ENCODE data around the gene PTCD1.
A peak's percentile ranks its signal among the peaks of the same experiment; 100 is the strongest.
"Not testable (repeated sequence)": the region's sequence is repeated elsewhere in the genome, so short reads cannot be mapped to it uniquely, and the experiment has no call there.

Gene PTCD1

DNA sequence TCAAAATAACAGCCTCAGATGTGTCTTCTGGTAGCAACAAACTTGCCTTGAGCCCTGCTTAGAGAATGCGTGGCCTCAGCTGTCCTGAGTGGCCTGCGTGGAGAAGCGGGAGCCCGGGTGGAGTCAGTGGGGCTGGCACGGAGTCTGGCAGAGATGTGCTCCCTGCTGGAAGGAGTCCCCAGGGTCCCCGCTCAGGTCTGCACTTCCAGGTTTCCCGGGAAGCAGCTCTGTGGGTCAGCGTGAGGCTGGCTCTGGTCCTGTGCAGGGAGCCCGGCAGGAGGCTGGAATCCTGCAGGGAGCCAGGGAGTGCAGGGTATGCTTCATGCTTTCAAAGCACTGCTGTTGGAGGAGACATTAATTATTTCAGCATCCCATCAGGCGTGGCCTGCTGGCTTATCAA is 10.3 kb upstream of the PTCD1 start:
- no peak for DNase-seq (ENCODE audit: low read depth)

DNA sequence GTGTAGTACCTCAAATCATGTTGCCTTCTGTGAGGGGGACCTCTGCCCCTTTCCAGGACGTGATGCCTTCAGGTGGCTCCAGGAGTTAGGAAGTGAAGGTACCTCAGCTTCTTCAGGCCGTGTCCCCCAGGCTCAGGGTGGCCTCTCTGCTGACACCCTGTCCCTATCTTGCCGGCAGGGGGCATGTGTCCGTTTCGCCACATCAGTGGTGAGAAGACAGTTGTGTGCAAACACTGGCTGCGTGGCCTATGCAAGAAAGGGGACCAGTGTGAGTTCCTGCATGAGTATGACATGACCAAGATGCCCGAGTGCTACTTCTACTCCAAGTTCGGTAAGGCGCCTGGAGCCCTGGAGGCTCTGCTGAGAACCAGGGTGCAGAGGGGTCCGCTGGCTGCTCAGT is 9.3 kb upstream of the PTCD1 start:
- DNase-seq (ENCODE audit: low read depth) = no peak

DNA sequence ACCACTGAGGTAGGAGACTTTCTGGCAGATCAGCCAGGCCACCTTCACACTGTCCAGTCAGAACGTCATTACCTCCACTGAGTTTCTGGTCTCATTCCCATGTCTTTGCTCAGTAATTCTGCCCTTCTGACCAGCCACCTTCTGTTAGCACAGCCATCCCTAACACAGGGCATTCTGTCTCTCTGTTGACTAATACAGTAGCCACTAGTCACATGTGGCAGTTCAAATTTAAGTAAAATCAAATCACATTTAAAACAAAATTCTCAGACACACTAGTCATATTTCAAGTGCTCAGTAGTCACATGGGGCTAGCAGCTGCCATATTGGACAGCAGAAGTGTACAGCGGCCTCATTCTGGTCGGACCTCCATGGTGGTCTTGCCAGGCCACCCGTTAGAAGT is 7.5 kb upstream of the PTCD1 start:
- no peak for DNase-seq (ENCODE audit: low read depth)

DNA sequence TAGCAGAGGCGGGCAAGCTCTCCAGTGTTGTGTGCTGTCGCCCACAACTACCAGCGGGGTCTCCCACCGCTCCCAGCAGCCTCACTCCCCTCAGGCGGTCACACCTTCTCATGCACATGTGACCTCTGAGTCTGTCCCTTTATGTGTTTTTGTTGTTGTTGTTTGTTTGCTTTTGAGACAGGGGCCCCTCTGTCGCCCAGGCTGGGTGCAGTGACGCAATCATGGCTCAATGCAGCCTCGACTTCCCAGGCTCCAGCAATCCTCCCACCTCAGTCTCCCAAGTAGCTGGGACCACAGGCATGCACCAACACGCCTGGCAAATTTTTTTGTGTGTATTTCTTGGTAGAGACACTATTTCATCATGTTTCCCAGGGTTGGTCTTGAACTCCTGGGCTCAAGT is 1.6 kb upstream of the PTCD1 start:
- DNase-seq (ENCODE audit: low read depth) = peak; percentile 13

DNA sequence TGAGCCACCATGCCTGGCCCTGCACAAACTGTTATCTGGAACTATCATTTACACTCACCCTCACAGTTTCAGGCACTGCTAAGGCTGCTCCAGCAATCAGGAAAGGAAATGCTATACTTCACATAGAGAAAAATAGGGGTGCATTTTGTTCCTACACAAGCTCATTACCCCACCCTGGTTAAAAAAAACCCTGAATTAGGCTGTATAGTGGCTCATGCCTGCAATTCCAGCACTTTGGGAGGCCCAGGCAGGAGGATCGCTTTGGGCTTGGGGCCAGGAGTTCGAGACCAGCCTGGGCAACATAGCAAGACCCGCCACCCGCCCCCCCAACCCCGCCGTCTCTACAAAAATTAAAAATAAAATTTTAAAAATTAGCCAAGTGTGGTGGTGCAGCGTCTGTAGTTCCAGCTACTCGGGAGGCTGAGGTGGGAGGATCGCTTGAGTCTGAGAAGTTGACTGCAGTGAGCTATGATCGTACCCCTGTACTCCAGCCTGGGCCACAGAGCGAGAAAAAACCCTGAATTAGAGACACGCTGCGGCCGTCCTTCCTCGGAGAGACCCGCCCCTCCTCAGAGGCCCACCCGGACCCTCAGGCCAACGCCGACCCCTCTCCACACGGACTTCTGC is 539 bp downstream of the PTCD1 start:
- DNase-seq (ENCODE audit: low read depth) = no peak

DNA sequence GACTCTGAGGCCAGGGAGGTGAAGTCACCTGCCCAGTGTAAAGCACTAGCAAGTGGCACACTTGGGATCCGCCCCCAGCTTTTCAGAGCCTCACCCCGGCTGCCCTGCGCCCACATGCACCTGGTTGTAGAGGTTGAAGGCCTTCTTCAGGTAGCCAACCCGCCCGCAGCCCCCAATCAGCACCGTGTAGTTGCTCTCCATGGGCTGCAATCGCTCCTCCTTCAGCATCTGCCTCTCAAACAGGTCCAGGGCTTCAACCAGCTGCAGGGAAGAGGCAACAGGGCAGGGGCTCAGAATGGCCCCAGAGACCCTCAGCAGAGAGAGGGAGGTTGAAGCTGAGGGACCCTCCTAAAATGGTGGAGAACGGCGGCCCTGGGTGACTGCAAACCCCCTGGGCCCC is 5.4 kb downstream of the PTCD1 start:
- no peak for DNase-seq (ENCODE audit: low read depth)

DNA sequence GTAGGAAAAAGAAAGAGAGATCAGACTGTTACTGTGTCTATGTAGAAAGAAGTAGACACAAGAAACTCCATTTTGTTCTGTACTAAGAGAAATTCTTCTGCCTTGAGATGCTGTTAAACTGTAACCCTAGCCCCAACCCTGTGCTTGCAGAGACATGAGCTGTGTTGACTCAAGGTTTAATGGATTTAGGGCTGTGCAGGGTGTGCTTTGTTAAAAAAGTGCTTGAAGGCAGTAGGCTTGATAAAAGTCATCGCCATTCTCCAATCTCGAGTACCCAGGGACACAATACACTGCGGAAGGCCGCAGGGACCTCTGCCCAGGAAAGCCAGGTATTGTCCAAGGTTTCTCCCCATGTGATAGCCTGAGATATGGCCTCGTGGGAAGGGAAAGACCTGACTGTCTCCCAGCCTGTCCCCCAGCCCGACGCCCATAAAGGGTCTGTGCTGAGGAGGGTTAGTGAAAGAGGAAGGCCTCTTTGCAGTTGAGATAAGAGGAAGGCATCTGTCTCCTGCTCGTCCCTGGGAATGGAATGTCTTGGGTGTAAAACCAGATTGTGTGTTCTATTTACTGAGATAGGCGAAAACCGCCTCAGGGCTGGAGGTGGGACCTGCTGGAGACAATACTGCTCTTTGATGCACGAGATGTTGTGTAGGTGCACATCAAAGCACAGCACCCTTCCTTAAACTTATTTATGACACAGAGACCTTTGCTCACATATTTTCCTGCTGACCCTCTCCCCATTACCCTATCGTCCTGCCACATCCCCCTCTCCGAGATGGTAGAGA is 6.7 kb downstream of the PTCD1 start:
- DNase-seq (ENCODE audit: low read depth) = not testable (repeated sequence)

DNA sequence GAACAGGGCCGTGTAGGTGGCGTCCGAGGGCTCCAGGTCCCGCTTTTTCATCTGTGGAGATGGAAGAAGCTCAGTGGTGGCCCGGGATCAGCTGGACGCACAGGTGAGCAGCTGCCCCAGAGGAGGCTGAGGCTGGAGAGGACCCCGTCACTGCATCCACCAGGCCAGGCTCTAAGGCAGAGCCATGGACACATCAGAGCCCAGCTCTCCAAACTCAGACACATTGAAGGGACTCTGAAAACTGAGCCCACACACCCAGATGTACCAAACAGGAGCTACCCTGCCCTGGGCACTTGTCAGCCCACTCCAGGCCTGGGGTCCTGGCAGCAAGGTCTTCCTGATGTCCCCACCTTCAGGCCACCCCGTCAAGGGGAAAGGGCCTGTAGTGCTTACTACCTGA is 8.8 kb downstream of the PTCD1 start:
- no peak for DNase-seq (ENCODE audit: low read depth)

DNA sequence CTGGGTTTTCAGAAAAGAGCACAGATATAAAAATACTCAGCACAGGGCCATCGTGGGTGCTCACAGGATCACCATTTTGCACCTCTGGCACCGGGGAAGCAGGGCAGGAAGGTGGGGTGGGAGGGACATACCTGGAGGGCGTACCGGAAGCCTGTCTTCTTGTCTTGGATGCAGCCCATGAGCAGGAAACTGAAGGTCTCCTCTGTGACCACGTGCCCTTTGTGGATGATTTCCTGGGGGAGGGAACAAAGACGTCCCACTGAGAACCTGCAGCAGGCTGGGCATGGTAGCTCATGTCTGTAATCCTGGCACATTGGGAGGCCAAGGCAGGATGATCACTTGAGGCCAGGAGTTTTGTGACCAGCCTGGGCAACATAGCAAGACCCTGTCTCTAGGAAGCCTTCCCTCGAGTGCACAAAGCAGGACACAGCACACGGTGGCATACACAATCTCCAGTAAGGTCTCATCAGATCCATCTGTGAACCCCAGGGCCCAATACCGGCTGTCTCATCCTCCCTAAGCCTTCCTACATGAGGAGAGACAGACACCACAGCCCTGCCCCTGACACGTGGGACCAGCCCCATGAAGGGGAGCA is 9.5 kb downstream of the PTCD1 start:
- no peak for DNase-seq (ENCODE audit: low read depth)

DNA sequence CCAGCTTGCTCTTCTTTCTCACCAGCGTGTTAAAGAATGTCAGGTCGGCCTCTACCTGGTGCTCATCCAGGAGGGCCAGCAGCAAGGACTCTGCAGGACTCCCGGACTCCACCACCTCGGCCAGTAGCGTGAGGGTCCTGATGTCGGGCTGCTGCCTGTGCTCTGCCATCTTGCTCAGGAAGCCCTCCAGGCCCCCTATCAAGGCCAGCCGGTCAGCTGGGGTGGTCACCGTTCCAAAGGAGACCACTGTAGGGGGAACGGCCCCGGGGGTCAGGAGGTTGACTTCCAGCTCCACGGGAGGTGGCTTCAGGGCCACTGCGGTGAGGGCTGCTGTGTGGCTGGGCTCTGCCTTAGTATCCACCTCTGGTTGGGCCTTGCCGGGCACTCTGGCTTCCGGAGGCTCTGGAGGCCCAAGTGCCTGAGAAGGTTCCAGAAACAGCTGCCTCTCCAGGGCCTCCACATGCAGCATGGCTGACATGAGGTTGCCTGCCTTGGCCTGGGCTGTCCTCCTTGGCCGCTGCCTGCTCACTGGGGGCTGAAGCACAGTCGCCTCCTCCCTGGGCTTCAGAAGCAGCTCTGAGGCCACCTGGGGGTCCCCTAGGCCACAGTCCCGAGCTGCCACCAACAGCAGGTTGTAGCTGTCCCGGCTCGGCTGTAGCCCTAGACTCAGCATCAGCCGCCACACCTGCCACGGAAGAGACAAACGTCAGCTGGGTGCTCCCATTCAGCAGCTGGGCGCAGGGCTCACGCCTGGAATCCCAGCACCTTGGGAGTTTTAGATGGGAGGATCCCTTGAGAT is 13.5 kb downstream of the PTCD1 start:
- DNase-seq (ENCODE audit: low read depth) = no peak

DNA sequence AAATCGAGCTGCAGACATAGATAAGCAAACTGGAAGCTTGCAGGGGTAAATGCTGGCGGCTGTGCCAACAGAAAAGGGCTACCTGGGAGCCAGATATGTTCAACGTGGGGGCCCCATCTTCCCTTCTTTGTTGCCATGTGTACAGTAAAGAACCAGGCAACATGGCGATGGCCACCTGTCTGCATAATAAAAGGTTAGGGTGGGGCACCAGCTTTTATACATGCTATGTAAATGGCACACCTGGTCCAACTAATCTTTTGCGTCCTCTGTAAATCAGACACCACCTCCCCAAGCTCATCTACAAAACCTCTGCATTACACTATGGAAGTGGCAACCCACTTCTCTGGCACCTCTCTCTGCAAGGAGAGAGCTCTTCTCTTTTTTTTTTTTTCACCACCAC is 16.0 kb downstream of the PTCD1 start:
- DNase-seq (ENCODE audit: low read depth) = no peak

DNA sequence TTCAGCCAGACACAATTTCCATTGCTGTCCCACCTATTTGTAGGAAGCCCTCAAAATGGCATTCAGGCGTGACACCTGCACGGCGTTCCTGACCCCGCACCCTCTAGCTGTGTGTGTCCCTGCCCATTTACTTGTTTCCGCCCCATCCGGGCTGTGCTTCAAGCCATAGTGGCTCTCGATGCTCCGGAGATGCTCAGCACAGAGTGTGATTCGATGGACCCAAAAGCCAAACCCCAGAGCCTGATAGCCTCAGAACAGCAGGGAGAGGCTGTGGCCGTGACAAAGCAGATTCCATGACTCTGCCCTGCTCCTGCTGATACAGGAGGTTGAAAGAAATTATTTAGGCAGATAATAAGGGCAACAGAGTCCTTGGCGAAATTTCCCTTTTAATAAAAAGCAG is 16.4 kb downstream of the PTCD1 start:
- DNase-seq (ENCODE audit: low read depth) = no peak

DNA sequence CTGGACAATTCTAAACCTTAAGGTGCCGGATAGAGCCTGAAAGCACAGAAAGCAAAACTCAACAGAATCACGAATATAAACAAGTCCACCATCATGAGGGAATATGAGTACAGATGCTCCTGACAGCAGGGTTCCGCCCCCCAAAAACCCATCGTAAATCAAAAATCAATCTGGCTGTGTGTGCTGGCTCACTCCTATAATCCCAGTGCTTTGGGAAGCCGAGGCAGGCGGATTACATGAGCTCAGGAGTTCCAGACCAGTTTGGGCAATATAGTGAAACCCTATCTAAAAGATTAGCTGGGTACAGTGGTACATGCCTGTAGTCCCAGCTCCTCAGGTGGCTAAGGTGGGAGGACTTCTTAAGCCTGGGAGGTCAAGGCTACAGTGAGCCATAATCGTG is 17.6 kb downstream of the PTCD1 start:
- DNase-seq (ENCODE audit: low read depth) = no peak

DNA sequence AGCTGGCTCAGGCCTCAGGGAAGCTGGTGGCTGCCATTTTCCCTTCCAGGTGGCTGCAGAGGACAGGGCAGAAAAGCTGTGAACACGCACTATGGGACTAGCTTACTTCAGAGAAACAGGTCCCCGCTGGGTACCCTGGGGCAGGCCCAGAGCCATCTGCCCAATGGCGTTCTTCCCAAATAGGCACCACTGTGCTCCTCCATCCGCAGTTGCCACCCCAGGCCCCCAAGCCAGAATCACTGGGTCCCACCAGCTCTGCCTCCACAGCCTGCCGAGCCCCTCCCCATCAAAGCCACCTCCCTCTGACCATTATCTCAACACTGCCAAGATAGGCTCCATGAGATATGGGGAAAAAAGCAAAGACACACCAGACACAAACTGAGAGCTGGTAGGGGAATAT is 18.4 kb downstream of the PTCD1 start:
- no peak for DNase-seq (ENCODE audit: low read depth)

DNA sequence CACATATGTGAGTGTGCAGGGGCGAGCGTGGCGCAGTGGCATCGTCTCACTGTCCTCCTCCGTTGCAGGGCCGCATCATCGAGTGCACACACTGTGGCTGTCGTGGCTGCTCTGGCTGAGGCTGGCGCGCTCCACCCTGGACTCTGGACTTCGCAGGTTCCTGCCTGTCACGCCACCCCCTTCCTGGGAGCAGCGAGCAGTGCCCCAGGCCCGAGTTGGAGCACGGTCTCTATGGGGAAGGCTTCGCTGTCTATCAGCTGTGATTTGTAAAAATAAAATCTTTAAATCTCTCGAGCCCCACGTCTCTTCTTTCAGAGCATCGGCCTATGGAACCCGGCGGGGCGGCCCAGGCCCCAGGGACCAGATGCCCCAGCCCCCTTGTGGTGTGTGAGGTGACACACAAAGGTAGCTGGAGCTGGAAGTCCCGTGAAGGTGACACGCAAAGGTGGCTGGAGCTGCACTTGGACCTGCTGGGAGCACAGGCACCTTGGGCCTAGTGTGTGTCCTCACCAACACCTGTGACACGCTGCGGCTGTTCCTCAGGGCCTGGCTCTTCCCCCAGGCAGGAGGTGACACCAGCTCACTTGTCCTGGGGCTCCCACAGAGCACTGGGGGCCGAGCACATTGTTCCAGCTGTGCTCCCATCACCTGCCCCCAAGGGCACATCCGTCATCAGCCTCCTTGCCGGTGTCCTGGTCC is 19.1 kb downstream of the PTCD1 start:
- DNase-seq (ENCODE audit: low read depth) = no peak

DNA sequence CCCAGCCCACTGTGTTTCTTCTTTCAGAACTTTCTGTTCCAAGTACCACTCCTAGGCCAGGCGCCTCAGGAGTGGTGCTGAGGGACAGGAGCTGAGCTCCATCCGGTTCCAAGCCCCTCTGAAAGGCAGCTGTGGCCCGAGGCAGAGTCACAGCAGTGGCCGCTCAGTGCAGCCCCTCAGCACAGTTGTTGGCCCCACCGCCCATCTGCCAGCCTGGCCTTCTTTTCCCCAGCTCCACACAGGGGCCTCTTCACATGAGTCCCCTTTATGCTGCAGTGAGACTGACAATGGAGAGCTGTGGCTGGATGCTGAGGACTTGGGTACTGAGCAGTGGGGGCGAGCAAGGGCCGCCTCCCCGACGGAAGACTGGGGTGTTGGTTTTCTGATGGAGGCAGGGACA is 20.3 kb downstream of the PTCD1 start:
- no peak for DNase-seq (ENCODE audit: low read depth)

DNA sequence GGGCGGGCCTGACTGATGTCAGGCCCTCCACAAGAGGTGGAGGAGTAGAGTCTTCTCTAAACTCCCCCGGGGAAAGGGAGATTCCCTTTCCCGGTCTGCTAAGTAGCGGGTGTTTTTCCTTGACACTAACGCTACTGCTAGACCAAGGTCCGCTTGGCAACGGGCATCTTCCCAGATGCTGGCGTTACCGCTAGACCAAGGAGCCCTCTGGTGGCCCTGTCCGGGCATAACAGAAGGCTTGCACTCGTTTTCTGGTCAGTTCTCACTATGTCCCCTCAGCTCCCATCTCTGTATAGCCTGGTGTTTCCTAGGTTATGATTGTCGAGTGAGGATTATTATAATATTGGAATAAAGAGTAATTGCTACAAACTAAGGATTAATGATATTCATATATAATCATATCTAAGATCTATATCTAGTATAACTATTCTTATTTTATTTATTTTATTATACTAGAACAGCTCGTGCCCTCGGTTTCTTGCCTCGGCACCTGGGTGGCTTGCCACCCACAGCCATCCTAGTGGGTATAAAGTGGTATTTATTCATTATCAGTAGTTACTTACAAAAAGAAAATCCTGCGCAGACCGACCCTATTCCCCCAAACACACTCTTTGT is 23.0 kb downstream of the PTCD1 start:
- not testable (repeated sequence) for DNase-seq (ENCODE audit: low read depth)

DNA sequence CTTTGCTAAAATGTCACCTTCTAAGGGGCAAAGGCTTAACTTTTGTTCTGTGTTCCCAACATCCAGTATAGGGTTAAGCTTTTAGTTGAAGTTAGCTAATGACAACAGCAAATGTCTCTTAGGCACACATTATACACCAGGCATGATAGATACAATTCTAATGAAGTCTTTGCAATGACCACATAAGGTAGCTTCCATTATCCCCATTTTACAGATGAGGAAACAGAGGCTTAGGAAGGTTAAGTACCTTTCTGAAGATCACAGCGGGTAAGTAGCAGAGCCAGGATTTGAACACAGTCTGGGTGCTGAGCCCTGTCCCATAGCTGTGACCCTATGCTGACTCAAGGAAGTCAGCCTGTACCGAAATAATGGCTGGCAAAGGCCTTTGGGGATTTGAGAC is 28.0 kb downstream of the PTCD1 start:
- DNase-seq (ENCODE audit: low read depth) = no peak

DNA sequence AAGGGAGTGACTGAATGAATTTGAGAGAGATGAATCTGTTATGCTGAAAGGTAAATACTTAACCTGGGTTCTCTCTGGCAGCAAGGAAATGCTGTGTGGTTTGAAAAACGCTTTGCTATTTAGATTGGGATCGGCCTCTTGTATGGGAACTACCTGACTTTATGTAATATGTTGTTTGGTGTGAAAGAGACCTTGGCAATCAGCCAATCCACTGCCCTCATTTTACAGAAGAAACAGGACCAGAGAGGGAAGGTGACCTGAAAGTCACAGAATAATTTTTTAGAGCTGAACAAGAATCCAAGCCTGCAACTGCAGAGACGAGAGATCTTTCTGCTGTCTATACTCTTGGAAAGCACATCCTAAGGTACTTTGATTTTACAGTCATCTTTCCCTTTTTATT is 28.8 kb downstream of the PTCD1 start:
- DNase-seq (ENCODE audit: low read depth) = no peak

DNA sequence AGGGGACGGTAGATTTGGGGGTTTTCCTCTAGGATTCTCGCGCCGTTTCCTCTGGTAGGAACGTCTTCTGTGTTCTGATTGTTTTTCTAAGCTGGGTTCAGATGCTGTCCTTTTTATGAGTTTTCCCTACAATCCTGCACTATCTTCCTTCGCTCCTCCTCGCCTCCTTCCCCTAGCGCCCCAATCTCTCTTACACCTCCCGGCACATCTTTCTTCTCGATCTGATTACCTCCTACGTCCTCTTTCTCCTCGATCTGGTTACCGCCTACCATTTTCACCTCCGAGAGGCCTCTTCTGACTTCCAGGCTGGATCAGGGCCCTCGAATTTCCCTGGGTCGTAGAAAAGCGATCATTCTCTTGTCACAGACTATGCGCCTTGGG is 29.4 kb downstream of the PTCD1 start:
- DNase-seq (ENCODE audit: low read depth) = no peak

DNA sequence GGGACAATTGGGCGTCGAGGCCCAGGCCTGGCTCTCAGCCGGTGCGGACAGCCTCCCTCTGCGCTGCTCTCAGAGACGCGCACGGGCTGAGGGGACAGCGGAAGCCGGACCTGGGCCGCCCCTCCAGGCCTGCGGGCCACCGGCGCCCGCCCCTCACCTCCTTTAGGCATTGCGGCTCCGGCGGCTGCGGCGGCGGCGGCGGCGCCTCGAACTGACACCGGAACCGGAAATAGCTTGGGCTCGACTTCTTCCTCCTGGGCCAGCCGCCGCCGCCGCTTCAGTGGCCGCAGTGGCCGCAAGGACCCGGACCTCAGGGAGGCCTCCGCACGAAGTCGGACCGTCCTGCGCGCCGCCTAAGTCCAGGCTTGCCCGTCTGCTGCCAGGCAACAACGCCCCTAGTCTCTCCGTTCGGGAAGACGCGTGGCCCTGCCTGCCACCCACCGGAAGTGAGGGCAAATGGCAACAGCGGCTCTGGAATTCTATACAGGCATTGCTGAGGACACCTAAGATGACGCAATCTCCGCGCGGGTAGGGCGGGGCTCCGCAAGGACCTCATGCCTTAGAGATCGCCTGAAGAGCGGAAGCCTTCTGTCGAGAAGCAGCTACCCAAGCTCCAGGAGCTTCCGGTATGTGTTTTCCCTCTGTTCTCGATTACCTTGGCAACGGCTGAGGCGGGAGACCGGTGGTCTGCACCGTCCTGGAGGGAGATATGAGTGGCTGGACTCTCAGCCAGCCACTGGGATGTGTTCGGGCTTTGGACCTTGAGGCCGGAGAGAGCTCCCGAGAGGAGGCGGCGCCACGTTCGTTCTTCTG is 30.0 kb downstream of the PTCD1 start, which contains the start of the genes BUD31 and PDAP1:
Gene BUD31 (plus strand): TSS at position 591 of the 813 bp plus-strand sequence. CDS start 2,124 bp downstream, outside the sequence.
Gene PDAP1 (minus strand): TSS at position 219 of the 813 bp plus-strand sequence. CDS start 49 bp downstream, at position 170.
- DNase-seq (ENCODE audit: low read depth) = peak; percentile 65

All from GM04503 (cell line).